HL-60 (cell line): ENCODE data around the gene C5AR2.

ENCODE experiments used
- TF ChIP-seq, protein P1 (sequence below): IDR thresholded peaks from 2 replicates; pipeline ENCODE4 v1.6.1; 2012; ENCODE audit warnings: low read depth; ENCODE audit not compliant: insufficient replicate concordance
- TF ChIP-seq, protein P2 (sequence below): IDR thresholded peaks from one replicate; pipeline ENCODE4 v1.5.1; 2011; ENCODE audit warnings: low read length, control low read depth, inconsistent platforms; ENCODE audit not compliant: insufficient read depth

DNA sequence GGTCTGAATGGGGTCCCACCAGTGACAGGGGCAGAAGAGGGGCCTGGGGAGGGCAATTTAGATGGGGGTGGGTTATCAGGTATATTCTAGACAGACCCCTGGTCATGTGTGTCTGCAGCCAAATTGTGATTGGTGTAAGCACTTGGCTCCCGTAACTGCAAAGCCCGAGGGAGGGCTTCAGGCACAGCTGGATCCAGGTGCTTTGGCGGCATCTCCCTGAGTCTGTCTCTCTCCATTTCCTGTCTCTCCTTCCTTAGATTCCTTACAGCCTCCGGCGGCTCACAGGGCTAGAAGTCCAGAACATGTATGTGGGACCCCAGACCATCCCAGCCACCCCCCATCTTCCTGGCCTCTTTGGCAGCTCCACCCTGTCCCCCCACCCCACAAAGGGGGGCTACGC, 48.6 kb downstream of the C5AR2 start:
- TF ChIP-seq, protein P1, sequence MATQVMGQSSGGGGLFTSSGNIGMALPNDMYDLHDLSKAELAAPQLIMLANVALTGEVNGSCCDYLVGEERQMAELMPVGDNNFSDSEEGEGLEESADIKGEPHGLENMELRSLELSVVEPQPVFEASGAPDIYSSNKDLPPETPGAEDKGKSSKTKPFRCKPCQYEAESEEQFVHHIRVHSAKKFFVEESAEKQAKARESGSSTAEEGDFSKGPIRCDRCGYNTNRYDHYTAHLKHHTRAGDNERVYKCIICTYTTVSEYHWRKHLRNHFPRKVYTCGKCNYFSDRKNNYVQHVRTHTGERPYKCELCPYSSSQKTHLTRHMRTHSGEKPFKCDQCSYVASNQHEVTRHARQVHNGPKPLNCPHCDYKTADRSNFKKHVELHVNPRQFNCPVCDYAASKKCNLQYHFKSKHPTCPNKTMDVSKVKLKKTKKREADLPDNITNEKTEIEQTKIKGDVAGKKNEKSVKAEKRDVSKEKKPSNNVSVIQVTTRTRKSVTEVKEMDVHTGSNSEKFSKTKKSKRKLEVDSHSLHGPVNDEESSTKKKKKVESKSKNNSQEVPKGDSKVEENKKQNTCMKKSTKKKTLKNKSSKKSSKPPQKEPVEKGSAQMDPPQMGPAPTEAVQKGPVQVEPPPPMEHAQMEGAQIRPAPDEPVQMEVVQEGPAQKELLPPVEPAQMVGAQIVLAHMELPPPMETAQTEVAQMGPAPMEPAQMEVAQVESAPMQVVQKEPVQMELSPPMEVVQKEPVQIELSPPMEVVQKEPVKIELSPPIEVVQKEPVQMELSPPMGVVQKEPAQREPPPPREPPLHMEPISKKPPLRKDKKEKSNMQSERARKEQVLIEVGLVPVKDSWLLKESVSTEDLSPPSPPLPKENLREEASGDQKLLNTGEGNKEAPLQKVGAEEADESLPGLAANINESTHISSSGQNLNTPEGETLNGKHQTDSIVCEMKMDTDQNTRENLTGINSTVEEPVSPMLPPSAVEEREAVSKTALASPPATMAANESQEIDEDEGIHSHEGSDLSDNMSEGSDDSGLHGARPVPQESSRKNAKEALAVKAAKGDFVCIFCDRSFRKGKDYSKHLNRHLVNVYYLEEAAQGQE = no peak
- TF ChIP-seq, protein P2, sequence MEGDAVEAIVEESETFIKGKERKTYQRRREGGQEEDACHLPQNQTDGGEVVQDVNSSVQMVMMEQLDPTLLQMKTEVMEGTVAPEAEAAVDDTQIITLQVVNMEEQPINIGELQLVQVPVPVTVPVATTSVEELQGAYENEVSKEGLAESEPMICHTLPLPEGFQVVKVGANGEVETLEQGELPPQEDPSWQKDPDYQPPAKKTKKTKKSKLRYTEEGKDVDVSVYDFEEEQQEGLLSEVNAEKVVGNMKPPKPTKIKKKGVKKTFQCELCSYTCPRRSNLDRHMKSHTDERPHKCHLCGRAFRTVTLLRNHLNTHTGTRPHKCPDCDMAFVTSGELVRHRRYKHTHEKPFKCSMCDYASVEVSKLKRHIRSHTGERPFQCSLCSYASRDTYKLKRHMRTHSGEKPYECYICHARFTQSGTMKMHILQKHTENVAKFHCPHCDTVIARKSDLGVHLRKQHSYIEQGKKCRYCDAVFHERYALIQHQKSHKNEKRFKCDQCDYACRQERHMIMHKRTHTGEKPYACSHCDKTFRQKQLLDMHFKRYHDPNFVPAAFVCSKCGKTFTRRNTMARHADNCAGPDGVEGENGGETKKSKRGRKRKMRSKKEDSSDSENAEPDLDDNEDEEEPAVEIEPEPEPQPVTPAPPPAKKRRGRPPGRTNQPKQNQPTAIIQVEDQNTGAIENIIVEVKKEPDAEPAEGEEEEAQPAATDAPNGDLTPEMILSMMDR = no peak
